ACHN (cell line): Measurements from ENCODE around the gene TNFRSF21.
"Not testable (repeated sequence)": the region's sequence is repeated elsewhere in the genome, so short reads cannot be mapped to it uniquely, and the experiment has no call there.

Experiments
- DNase-seq: peaks from one replicate; pipeline ENCODE4 v3.0.0-alpha.2; 2015
- in situ Hi-C: cut with HindIII; loops from 2 replicates; pipeline ENCODE4 v1.10.0; 2017; ENCODE audit warnings: low sequenced_read_pairs, low pct_ligation_motif_present, low pct_unique_long_range_greater_than_20kb

TNFRSF21 gene

GRCh38 chr6:47240277-47240890 is 69.3 kb downstream of the TNFRSF21 start:
- no peak for DNase-seq

GRCh38 chr6:47239546-47239945 is 70.2 kb downstream of the TNFRSF21 start:
- in situ Hi-C loops = no loop called here

More at GRCh38 chr6:47240277-47240890, 69.3 kb downstream of the TNFRSF21 start:
- in situ Hi-C loops = no loop called here

GRCh38 chr6:47238456-47238995 is 71.2 kb downstream of the TNFRSF21 start:
- no peak for DNase-seq
- in situ Hi-C loops = no loop called here

More at GRCh38 chr6:47239546-47239945, 70.2 kb downstream of the TNFRSF21 start:
- DNase-seq = no peak

GRCh38 chr6:47237196-47237595 is 72.5 kb downstream of the TNFRSF21 start:
- in situ Hi-C loops = no loop called here
- DNase-seq = no peak

- in situ Hi-C loops = no loop called here
- DNase-seq = no peak
Observed at GRCh38 chr6:47235964-47236760, 73.5 kb downstream of the TNFRSF21 start.

GRCh38 chr6:47235421-47235820 is 74.3 kb downstream of the TNFRSF21 start:
- in situ Hi-C loops = no loop called here
- DNase-seq = no peak

GRCh38 chr6:47234266-47234933 is 75.3 kb downstream of the TNFRSF21 start:
- in situ Hi-C loops = no loop called here
- DNase-seq = no peak

- no peak for DNase-seq
- in situ Hi-C loops = no loop called here
Observed at GRCh38 chr6:47231151-47231550, 78.6 kb downstream of the TNFRSF21 start.

GRCh38 chr6:47230579-47230978 is 79.1 kb downstream of the TNFRSF21 start:
- no peak for DNase-seq
- in situ Hi-C loops = no loop called here

GRCh38 chr6:47229255-47229654 is 80.5 kb downstream of the TNFRSF21 start:
- in situ Hi-C loops = no loop called here
- no peak for DNase-seq

- DNase-seq, in situ Hi-C loops: not testable (repeated sequence)
Observed at GRCh38 chr6:47228093-47228492, 81.6 kb downstream of the TNFRSF21 start.

- DNase-seq, in situ Hi-C loops: not testable (repeated sequence)
Observed at GRCh38 chr6:47223251-47223650, 86.5 kb downstream of the TNFRSF21 start.

- no peak for DNase-seq
- in situ Hi-C loops = no loop called here
Observed at GRCh38 chr6:47221565-47221964, 88.1 kb downstream of the TNFRSF21 start.

GRCh38 chr6:47209632-47210031 is 100.1 kb downstream of the TNFRSF21 start:
- in situ Hi-C loops = no loop called here
- DNase-seq = no peak

- in situ Hi-C loops = no loop called here
- DNase-seq = no peak
Observed at GRCh38 chr6:47207261-47207660, 102.4 kb downstream of the TNFRSF21 start.

GRCh38 chr6:47206626-47207025 is 103.1 kb downstream of the TNFRSF21 start:
- in situ Hi-C loops = no loop called here
- no peak for DNase-seq

GRCh38 chr6:47203938-47204611 is 105.6 kb downstream of the TNFRSF21 start:
- in situ Hi-C loops = no loop called here
- DNase-seq = no peak

- no peak for DNase-seq
- in situ Hi-C loops = no loop called here
Observed at GRCh38 chr6:47203266-47203937, 106.3 kb downstream of the TNFRSF21 start.
